ENCODE results near the gene DCTN3.

The DCTN3 gene

GRCh38 chr9:34579104-34579807 is 41.0 kb downstream of the DCTN3 start:
- in situ Hi-C loops (cut with MboI; ENCODE audit: low pct_unique_long_range_greater_than_20kb, low sequenced_read_pairs, unreplicated experiment), result loop anchor here (25.0 kb wide), 1 partner anchor 142 kb away; no protein-coding TSS in a partner anchor
- TF ChIP-seq CTCF (IDR thresholded peaks at IDR 0.05; ENCODE audit: extremely low read depth, insufficient read depth, missing control alignments), result no peak
- DNase-seq (ENCODE audit: low spot score), result no peak

DNA sequence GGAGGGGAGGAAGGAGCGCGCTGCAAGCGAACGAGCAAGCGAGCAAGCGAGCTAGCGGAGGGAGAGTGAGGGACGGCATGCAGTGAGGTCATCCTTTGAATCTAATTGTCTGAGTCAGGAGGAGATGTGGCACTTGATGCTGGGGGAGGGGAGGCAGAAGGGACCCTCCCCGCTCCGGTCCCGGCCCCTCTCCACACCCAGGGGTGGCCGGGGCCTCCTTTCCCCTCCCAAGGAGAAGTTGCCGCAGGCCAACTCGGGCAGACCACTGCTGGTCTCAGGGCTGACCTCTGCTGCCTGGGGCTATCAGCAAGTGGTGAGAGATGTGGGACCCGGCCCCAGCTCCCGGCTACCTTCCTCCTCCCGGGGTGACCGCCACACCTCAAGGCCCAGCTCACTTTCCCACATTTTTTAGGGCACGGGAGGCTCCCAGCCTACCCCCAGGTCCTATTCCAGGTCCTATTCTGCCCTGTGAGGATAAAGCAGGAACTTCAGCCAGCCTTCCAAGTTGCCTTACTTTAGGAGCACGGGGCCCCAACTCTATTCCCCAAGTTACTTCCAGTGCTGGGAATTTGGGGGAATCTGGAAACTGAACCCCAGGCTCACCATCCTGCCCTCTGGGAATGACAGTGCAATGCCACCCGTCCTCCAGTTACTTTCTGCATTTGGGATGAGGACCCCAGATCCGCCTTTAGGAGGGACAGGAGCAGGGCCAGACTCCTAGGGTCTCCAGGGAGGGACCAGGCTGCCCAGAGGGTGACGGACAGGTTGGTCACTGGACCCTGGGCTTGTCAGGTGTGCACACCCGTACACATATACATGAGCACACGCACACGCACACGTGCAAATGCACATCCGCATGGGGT is 41.8 kb downstream of the DCTN3 start:
- DNase-seq (ENCODE audit: low spot score), result no peak
- in situ Hi-C loops (cut with MboI; ENCODE audit: low pct_unique_long_range_greater_than_20kb, low sequenced_read_pairs, unreplicated experiment), result loop anchor here (25.0 kb wide), 1 partner anchor 141 kb away; no protein-coding TSS in a partner anchor
- TF ChIP-seq CTCF (IDR thresholded peaks at IDR 0.05; ENCODE audit: extremely low read depth, insufficient read depth, missing control alignments), result no peak

DNA sequence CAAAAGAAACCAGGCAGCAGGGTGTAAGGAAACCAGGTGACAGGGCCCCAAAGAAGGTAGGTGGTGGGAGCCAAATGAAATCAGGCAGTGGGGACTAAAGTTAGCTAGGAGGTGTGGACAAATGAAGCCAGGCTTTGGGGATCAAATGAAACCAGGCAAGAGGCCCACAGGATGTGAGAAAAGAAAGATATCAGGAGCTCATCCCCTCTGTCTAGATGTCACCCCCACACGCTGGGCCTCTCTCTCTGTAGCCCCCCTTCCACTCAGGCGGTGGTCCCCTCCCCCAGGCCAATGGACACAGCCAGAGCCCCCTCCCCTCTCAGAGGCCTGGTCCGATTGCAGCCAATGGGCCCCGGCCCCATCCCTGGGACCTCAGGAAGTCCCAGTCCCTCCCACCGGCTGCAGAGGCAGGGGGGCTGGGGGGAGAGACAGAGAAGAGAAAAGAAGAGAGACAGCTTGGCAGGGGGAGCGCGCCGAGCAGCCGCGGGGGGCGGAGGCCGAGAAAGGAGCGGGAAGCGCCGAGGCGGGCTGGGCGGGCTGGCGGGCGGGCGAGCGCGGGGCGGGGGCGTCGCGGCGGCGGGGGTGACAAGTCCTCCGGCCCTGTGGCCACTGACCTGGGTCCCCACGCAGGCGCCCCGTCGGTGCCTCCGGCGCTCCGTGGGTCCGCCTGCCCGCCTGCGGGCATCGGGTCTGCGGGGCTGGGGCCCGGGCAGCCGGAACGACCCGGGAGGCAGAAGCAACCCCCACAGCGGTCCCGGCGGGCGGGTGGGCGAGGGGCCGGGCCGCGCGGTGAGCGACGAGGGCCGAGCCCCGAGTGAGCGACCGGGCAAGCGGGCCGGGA is 42.7 kb downstream of the DCTN3 start:
- no peak for DNase-seq (ENCODE audit: low spot score)
- TF ChIP-seq CTCF (IDR thresholded peaks at IDR 0.05; ENCODE audit: extremely low read depth, insufficient read depth, missing control alignments), result no peak
- in situ Hi-C loops (cut with MboI; ENCODE audit: low pct_unique_long_range_greater_than_20kb, low sequenced_read_pairs, unreplicated experiment), result loop anchor here (25.0 kb wide), 1 partner anchor 140 kb away; no protein-coding TSS in a partner anchor

DNA sequence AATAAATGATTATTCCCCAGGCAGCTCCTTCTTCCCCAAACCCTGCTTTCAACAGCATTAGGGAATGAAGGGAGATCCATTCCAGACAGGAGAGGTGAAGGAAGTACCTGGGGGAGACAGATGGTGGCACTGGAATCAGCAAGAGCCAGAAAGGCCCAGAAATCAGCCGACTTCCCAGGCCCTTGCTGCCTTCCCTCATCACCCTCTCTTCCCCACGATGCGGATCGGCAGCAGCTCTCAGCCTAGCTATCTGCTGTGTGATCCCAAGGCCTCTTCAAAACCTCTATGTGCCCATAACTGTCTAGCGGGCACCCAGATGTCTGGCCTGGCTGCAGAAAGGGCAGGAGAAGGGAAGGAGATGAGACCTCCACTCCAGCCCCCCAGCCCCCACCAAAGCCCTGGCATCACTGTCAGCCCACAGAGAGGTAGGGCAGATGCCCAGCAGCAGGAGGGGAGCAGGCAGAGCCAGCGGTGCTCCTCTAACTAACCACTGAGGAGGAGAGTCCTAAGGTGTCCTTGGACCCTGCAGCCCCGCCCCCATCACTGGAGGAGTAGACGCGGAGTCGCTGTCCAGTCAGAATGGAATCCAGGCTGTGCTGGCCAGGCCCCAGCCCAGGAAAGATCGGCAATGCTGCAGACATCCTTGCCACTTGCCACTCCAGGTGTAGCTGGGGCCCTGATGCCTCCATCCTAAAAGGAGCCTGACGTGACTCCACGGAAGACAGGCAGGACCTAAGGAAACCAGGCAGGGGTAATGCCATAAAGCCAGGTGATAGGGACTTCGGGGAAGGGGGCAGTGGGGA is 43.5 kb downstream of the DCTN3 start:
- in situ Hi-C loops (cut with MboI; ENCODE audit: low pct_unique_long_range_greater_than_20kb, low sequenced_read_pairs, unreplicated experiment), result loop anchor here (25.0 kb wide), 1 partner anchor 139 kb away; no protein-coding TSS in a partner anchor

GRCh38 chr9:34575862-34576596 is 44.3 kb downstream of the DCTN3 start:
- in situ Hi-C loops (cut with MboI; ENCODE audit: low pct_unique_long_range_greater_than_20kb, low sequenced_read_pairs, unreplicated experiment), result loop anchor here (25.0 kb wide), 1 partner anchor 139 kb away; no protein-coding TSS in a partner anchor
- DNase-seq (ENCODE audit: low spot score), result no peak
- TF ChIP-seq CTCF (IDR thresholded peaks at IDR 0.05; ENCODE audit: extremely low read depth, insufficient read depth, missing control alignments), result no peak

More for the DNA sequence above, 43.5 kb downstream of the DCTN3 start:
- no peak for DNase-seq (ENCODE audit: low spot score)
- TF ChIP-seq CTCF (IDR thresholded peaks at IDR 0.05; ENCODE audit: extremely low read depth, insufficient read depth, missing control alignments), result no peak
